HL-60/S4 treated with phorbol 12-myristate 13-acetate at 8.2 ng/mL for 4 days and 3 days (cell line): Measurements from ENCODE around the gene CCDC12.

Source experiments
- in situ Hi-C: fragments of 300-500 bp; cut with MboI; formaldehyde crosslinking; loops from 2 replicates; pipeline ENCODE4 v1.15.0; 2022; ENCODE audit warnings: low sequenced_read_pairs

CCDC12 gene

DNA sequence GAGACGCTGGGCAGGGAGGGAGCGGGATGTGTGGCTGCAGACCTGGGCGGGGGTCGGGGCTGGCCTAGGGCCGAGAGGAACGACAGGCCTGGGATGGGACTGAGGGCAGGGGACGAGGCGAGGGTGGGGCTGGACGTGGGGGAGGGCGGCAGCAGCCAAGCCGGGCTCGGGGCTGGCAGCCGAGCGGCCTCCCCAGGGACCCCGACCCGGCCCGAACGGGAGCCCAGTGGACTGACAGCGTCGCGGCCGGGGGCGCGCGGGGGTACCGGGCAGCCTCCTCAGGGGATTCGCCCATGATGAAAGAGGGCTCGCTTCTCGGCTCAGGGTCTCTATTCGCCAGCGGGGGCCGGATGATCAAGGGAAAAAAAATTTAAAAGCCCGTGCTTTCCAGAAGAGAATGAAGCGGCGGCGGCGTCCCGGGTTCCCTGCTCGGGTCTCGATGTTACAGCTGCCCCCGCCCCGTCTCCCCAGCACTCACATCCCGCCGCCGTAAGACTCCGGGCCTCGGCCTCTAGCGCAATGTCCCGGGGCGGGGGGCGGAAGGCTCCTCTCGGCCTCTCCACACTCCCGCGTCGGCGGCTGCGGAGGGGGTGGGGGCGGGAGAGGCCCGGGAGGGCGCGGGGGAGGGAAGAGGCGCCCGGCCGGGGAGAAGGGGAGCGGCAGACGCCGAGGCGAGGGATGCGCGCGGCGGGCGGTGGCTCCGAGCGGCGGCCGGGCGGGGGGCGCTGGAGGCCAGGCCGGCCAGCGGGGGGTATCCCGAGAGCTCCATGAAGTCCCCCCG, 94.8 kb downstream of the CCDC12 start:
- in situ Hi-C loops = loop anchor here (25.0 kb wide), 1 partner anchor 169 kb away; the partner anchor contains the start of genes PRSS50 and TMIE

DNA sequence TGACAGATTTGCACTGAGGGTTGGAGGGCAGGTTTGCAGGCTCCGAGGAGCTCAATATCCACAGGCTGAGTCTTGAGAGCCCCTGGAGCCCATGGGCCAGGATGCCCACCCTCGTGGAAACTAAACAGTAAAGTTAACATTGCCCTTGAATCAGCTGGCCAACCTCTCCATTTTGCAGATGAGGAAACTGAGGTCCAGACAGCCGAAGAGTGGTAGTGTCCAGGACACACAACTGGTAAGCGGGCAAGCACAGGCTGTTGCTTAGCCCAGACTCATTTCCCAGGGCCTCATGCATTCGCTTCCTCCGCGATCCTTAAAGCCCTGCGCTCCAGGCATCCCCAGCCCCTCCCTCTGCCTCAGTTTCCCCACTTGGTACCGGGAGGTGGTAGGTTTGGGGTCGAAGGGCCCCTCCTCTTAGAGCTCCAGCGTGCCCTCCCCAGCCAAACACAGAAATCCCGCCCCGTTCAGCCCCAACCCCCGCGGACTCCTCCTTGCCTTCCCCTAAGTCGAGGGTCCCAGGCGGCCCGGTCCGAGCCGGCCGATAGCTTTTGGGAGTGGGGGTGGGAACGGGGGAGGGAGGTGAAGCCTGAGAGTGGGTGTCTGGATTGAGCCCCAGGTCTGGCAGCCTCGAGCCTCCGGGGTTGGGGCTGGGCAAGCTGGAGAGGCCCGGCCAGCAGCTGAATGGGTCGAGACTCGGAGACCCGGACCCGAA, 95.5 kb downstream of the CCDC12 start:
- in situ Hi-C loops = loop anchor here (25.0 kb wide), 1 partner anchor 169 kb away; the partner anchor contains the start of genes PRSS50 and TMIE

DNA sequence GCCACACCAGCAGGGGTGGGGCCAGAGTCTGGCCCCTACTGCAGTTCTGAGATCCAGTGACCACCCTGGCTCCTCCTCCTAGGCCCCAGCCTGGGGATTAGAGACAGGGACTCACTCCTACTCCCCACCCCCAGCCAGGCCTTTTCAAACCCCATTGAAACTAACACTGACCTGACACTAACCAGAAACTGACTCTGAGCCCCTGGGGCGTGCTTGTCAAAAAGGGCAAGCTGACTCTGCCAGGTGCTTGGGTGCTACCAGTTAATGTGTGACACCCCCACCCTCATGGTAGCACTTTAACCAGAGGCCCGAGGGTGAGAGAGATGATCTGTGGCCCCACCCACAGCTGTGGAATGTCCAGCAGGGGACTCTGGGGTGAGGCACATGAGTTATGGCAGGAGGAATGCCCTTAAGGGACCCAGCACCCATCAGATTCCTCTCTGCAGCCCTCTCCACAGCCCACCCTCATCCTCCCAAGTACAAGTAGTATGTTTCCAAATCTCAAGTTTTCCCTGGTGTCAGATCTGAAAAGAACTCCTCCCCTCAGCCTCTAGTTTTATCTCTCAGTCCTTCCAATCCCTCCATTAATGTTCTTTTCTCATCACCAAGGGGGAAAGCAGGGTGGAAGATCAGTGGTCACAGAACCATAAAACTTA, 97.6 kb downstream of the CCDC12 start:
- in situ Hi-C loops = loop anchor here (25.0 kb wide), 1 partner anchor 167 kb away; the partner anchor contains the start of genes PRSS50 and TMIE

DNA sequence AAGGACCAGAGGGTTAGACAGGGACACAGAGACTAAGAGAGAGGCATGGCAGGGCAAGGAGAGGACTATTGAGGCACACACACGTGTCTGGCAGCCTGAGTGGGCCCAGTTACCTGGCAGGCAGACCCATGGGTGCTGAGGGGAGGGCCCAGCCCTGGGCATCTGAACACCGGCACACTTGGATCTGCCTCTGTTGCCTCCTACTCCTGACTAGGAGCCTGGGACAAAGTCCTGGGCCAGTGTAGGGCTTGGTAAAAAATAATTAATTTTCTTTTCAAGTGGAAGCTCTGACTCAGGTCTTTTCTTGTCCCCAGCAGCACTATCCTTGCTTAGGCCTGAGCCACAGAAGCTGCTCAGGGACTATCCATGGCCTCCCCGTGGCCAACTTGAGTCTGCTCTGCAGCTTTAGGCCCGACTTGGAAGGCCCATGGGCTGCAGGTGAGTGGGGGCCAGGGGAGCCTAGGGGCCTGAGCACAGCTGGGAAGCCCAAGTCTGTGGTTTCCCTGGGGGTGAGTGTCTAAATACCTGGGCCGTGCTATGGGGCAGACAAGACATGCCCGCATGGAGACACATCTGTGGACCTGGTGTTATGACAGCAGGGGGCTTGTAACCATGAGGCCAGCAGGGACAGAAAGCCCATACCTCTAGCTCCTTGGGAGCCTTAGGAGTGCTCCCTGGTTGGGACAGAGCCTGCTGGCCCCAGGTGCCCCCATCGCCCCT, 99.0 kb downstream of the CCDC12 start, which contains the start of gene PTH1R:
PTH1R (plus strand) TSS at position 316 of the 720 bp plus-strand sequence. CDS start 5,839 bp downstream, outside the sequence.
- in situ Hi-C loops = loop anchor here (25.0 kb wide), 1 partner anchor 165 kb away; the partner anchor contains the start of genes PRSS50 and TMIE

DNA sequence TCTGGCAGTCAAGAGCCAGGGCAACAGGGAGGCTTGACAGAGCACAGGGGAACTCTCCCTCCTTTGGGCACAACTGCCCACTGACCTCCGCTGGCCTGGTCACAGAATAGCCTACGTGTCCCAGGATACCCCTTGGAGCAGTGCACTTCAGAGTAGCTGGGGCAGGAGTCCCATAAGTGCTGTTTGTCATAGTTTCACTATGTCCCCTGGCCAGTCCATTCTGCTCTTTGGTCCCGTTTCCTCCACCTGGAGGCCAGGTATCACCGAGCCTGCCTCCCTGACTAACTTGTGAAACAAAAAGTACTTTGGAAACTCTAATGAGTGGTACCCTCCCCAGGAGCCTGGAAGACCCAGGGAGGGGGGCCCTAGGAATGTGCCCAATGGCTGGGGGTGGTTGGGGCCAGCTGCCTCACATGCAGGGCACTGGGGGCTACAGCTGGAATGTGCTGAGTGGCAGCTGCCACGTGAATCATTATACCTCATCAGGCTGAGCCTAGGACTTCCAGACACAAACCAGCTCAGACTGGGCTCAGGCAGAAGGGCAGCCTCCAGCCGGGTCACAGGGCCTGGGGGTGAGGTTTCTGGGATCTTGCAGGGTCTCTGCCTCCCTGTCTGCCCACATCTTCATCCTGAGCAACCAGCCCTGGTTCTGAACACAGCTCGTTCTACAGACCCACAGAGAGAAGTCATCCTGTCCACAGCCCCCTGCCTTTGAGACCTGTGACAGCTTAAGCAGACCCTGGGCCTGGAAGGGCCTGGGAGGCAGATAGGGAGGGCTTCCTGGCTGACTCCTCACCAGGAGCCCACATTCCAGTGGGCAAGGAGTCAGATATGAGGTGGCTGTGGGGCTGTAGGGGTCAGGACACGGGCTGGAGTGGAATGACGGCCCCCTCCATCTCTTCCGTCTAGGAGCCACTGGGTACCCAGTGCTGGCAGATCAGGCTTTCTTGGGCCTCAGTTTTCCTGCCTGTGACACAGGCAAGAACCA, 99.9 kb downstream of the CCDC12 start:
- in situ Hi-C loops = loop anchor here (25.0 kb wide), 1 partner anchor 164 kb away; the partner anchor contains the start of genes PRSS50 and TMIE

DNA sequence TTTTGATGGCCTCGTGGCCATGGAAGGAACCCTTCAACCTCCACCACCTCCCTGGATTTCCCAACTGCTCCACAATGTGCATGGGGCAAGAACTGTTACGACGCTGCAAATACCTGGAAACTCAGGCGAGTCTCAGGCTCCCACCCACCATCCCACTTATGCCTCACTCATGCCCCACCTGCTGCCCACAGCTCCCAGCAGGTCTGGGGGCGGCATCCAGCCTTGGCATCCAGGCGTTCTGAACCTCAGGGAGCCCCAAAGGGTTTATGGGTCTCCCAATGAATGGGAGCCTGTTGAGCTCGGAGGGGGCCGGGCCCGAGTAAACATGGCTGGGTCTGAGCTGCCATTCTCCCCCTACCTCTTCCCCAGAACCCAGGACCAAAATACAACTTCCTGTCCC, 101.0 kb downstream of the CCDC12 start:
- in situ Hi-C loops = loop anchor here (25.0 kb wide), 1 partner anchor 163 kb away; the partner anchor contains the start of genes PRSS50 and TMIE

DNA sequence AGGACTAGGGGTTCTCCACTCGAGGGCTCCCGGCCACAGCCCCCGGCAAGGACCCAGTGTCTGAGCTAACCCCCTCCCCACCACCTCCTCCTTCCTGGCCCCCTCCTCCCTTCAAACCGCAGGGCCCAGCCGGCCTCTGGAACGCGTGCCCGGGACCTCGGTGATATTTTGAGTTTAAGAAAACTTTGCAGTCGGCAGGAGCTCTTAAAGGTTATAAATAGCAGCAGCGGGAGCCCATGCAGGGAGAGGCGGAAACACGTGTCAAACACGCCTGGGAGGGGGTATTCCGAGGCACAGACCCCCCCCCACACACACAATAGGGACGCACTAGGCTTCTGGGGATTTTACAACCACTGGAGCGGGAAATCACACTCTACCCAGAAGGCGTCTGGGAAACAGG, 102.1 kb downstream of the CCDC12 start:
- in situ Hi-C loops = no loop called here

DNA sequence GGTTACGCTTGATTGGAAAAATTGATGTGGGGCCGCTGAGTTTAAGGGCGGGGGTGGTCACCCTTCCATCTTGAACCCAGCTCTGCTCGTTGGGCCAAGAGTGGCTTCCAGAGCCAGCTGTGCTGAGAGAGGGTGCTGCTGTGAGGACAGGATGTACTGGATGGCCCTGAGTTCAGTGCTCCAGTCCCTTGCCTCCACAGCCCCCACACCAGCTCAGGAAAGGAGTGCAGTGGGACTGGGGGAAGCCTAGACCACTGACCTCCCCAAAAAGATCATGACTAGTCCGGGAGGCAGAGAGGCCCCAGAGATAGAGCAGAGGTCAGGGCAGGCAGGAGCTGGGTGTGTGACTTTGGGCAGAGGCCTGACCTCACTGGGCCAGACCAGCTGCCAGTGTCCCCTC, 103.0 kb downstream of the CCDC12 start:
- in situ Hi-C loops = no loop called here
